PC-9 (cell line): Measurements from ENCODE around the gene ATG10.

Experiments used
- EZH2 ChIP-seq: fragments of 200-600 bp; sonication (generic); IDR thresholded peaks from 2 replicates; pipeline ENCODE4 v1.8.0; 2017; ENCODE audit warnings: antibody characterized with exemption, low read depth
- TF ChIP-seq, protein P1 (sequence below): fragments of 200-600 bp; sonication (generic); conservative IDR thresholded peaks from 2 replicates; pipeline ENCODE4 v1.6.1; 2017; ENCODE audit warnings: mixed run types, antibody characterized with exemption, mild to moderate bottlenecking, moderate library complexity

DNA sequence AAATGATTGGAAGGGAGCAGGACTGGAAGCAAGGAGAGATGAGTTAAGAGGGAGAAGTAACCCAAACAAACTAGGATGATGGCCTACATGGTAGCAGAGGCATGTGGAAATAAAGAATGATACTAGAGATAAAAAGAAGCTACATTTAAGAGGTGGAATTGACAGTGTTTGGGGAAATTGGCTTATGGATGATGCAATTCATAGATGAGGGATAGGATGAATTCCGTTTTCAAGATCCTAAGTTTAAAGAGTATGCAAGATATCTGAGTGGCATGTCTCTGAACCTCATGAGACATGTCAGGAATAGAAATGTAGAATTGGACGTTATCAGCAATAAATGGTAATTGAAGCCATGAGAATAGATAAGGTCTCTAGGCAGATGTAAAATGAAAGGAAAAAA is 232.7 kb downstream of the ATG10 start:
- no peak for TF ChIP-seq EZH2
- TF ChIP-seq, protein P1, sequence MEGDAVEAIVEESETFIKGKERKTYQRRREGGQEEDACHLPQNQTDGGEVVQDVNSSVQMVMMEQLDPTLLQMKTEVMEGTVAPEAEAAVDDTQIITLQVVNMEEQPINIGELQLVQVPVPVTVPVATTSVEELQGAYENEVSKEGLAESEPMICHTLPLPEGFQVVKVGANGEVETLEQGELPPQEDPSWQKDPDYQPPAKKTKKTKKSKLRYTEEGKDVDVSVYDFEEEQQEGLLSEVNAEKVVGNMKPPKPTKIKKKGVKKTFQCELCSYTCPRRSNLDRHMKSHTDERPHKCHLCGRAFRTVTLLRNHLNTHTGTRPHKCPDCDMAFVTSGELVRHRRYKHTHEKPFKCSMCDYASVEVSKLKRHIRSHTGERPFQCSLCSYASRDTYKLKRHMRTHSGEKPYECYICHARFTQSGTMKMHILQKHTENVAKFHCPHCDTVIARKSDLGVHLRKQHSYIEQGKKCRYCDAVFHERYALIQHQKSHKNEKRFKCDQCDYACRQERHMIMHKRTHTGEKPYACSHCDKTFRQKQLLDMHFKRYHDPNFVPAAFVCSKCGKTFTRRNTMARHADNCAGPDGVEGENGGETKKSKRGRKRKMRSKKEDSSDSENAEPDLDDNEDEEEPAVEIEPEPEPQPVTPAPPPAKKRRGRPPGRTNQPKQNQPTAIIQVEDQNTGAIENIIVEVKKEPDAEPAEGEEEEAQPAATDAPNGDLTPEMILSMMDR, result no peak
